ENCODE results near the gene BEX3. TPM values are rescaled to one million over a fixed set of nuclear protein-coding genes. Genes with fewer than 3 reads are reported as not detected.

BEX3 gene
- total RNA-seq, 1 experiment from 2014 or later, result 173 TPM

- H3K4me3 Mint-ChIP-seq (ENCODE audit: unreplicated experiment), result no peak overlapping the region
- H3K27ac Mint-ChIP-seq (ENCODE audit: low read depth, unreplicated experiment), result no peak overlapping the region
- ChIA-PET POLR2A (interaction anchor here (0.6 to 0.7 kb wide), 2 partner anchors 105 to 702 kb away, joined by 3 read pairs; partner anchors contain the start of gene TCEAL8), CTCF (no interaction called here)
- no peak for DNase-seq (ENCODE audit: unreplicated experiment)
- H3K4me1 Mint-ChIP-seq (ENCODE audit: insufficient read depth, unreplicated experiment), result peaks cover 12% of the 10 kb centered on the region
- intact Hi-C loops (cut with micrococcal nuclease), result no loop called here
- BruUV-seq (replicated peaks), result no TSS peak
- no peak for TF ChIP-seq CTCF (IDR thresholded peaks at IDR 0.05; ENCODE audit: unreplicated experiment)
- peaks cover 56% of the 10 kb centered on the region for H3K27me3 Mint-ChIP-seq (ENCODE audit: insufficient read depth, unreplicated experiment)
- H3K36me3 Mint-ChIP-seq (ENCODE audit: insufficient read depth, unreplicated experiment), result peaks cover 25% of the 10 kb centered on the region
- no peaks in the 10 kb centered on the region for H3K9me3 Mint-ChIP-seq (ENCODE audit: unreplicated experiment)
These were observed 16.2 kb upstream of the BEX3 start for GRCh38 chrX:103360092-103360491.

- ChIA-PET CTCF (no interaction called here), POLR2A (no interaction called here)
- Mint-ChIP-seq H3K4me3 (ENCODE audit: unreplicated experiment) (no peak overlapping the region), H3K27ac (ENCODE audit: low read depth, unreplicated experiment) (no peak overlapping the region), H3K4me1 (ENCODE audit: insufficient read depth, unreplicated experiment) (peaks cover 12% of the 10 kb centered on the region), H3K36me3 (ENCODE audit: insufficient read depth, unreplicated experiment) (peaks cover 25% of the 10 kb centered on the region), H3K9me3 (ENCODE audit: unreplicated experiment) (no peaks in the 10 kb centered on the region), H3K27me3 (ENCODE audit: insufficient read depth, unreplicated experiment) (peaks cover 57% of the 10 kb centered on the region)
- BruUV-seq (replicated peaks), result no TSS peak
- intact Hi-C loops (cut with micrococcal nuclease), result no loop called here
- DNase-seq (ENCODE audit: unreplicated experiment), result no peak
- TF ChIP-seq CTCF (IDR thresholded peaks at IDR 0.05; ENCODE audit: unreplicated experiment), result no peak
These were observed 15.4 kb upstream of the BEX3 start for GRCh38 chrX:103360916-103361315.

GRCh38 chrX:103361798-103362197 lies 14.5 kb upstream of the BEX3 start:
- H3K4me1 Mint-ChIP-seq (ENCODE audit: insufficient read depth, unreplicated experiment), result peaks cover 12% of the 10 kb centered on the region
- no peak overlapping the region for H3K4me3 Mint-ChIP-seq (ENCODE audit: unreplicated experiment)
- POLR2A ChIA-PET, result interaction anchor here (0.6 to 1.4 kb wide), 6 partner anchors 10 to 108 kb away, joined by 3 to 10 read pairs (median 3); no protein-coding TSS in a partner anchor
- no TSS peak for BruUV-seq (replicated peaks)
- H3K27ac Mint-ChIP-seq (ENCODE audit: low read depth, unreplicated experiment), result no peak overlapping the region
- intact Hi-C loops (cut with micrococcal nuclease), result no loop called here
- peaks cover 58% of the 10 kb centered on the region for H3K27me3 Mint-ChIP-seq (ENCODE audit: insufficient read depth, unreplicated experiment)
- CTCF ChIA-PET, result no interaction called here
- no peaks in the 10 kb centered on the region for H3K9me3 Mint-ChIP-seq (ENCODE audit: unreplicated experiment)
- DNase-seq (ENCODE audit: unreplicated experiment), result no peak
- no peak for TF ChIP-seq CTCF (IDR thresholded peaks at IDR 0.05; ENCODE audit: unreplicated experiment)
- peaks cover 31% of the 10 kb centered on the region for H3K36me3 Mint-ChIP-seq (ENCODE audit: insufficient read depth, unreplicated experiment)

- no peak for DNase-seq (ENCODE audit: unreplicated experiment)
- Mint-ChIP-seq H3K36me3 (ENCODE audit: insufficient read depth, unreplicated experiment) (peaks cover 28% of the 10 kb centered on the region), H3K4me1 (ENCODE audit: insufficient read depth, unreplicated experiment) (peaks cover 17% of the 10 kb centered on the region), H3K27me3 (ENCODE audit: insufficient read depth, unreplicated experiment) (peaks cover 58% of the 10 kb centered on the region), H3K9me3 (ENCODE audit: unreplicated experiment) (no peaks in the 10 kb centered on the region), H3K27ac (ENCODE audit: low read depth, unreplicated experiment) (peak overlapping the region; percentile 9), H3K4me3 (ENCODE audit: unreplicated experiment) (no peak overlapping the region)
- intact Hi-C loops (cut with micrococcal nuclease), result no loop called here
- BruUV-seq (replicated peaks), result no TSS peak
- TF ChIP-seq CTCF (IDR thresholded peaks at IDR 0.05; ENCODE audit: unreplicated experiment), result no peak
- CTCF ChIA-PET, result no interaction called here
- POLR2A ChIA-PET, result interaction anchor here (0.6 to 1.4 kb wide), 7 partner anchors 9 to 109 kb away, joined by 3 to 10 read pairs (median 3); partner anchors contain the start of gene BEX3
These were observed 13.9 kb upstream of the BEX3 start for GRCh38 chrX:103362474-103362873.

Data from MCF 10A (cell line).